Measurements from ENCODE around the gene SORBS2. TPM values are rescaled to one million over a fixed set of nuclear protein-coding genes. Genes with fewer than 3 reads are reported as not detected.

SORBS2 gene
- total and polyA plus RNA-seq, 2 donors (not counting 1 experiment from before 2014, with no cell fraction given), result 0.33 to 3.0 TPM

- H3K36me3 ChIP-seq (ENCODE audit: control insufficient read depth, insufficient read depth, low read length), result no peaks in the 10 kb centered on the region
Observed at GRCh38 chr4:185625503-185625902, 186.5 kb downstream of the SORBS2 start.

GRCh38 chr4:185624259-185624589 lies 187.8 kb downstream of the SORBS2 start:
- Histone ChIP-seq H3K4me2 (ENCODE audit: extremely low read depth, insufficient read depth, low read length) (no peak overlapping the region), H4K20me1 (ENCODE audit: control insufficient read depth, extremely low read depth, insufficient read depth, low read length) (no peaks in the 10 kb centered on the region), H3K27ac (ENCODE audit: insufficient read depth, low read length) (no peak overlapping the region), H3K27me3 (ENCODE audit: control insufficient read depth, insufficient read depth, low read length) (no peaks in the 10 kb centered on the region), H2AFZ (ENCODE audit: low read length) (no peak overlapping the region), H3K36me3 (ENCODE audit: control insufficient read depth, insufficient read depth, low read length) (no peaks in the 10 kb centered on the region), H3K4me3 (replicated peaks in 1 of 4; ENCODE audit: control extremely low read depth in 1 of 4, insufficient read depth in 1 of 4, low read depth in 3 of 4, low read length in 4 of 4) (no peak overlapping the region), H3K9me3 (ENCODE audit: control insufficient read depth, insufficient read depth, low read depth, low read length) (no peaks in the 10 kb centered on the region), H3K9ac (ENCODE audit: insufficient read depth, low read length) (no peak overlapping the region), H3K4me1 (ENCODE audit: control insufficient read depth, extremely low read depth, insufficient read depth, low read length) (no peaks in the 10 kb centered on the region), H3K79me2 (ENCODE audit: control insufficient read depth, insufficient read depth, low read length) (no peaks in the 10 kb centered on the region)
- DNase-seq (ENCODE audit: low read depth in 2 of 2), result no peak
- no peak for TF ChIP-seq EZH2 (IDR thresholded peaks at IDR 0.05; ENCODE audit: low read length, missing control alignments)
- no peak for TF ChIP-seq CTCF (conservative IDR thresholded peaks at IDR 0.05 in 1 of 2, IDR thresholded peaks at IDR 0.05 in 1 of 2; ENCODE audit: low read depth in 1 of 2, low read length in 2 of 2)

More at GRCh38 chr4:185625503-185625902, 186.5 kb downstream of the SORBS2 start:
- no peak overlapping the region for H3K4me3 ChIP-seq (replicated peaks in 1 of 4; ENCODE audit: control extremely low read depth in 1 of 4, insufficient read depth in 1 of 4, low read depth in 3 of 4, low read length in 4 of 4)
- no peak overlapping the region for H3K27ac ChIP-seq (ENCODE audit: insufficient read depth, low read length)
- H4K20me1 ChIP-seq (ENCODE audit: control insufficient read depth, extremely low read depth, insufficient read depth, low read length), result no peaks in the 10 kb centered on the region
- H3K9me3 ChIP-seq (ENCODE audit: control insufficient read depth, insufficient read depth, low read depth, low read length), result no peaks in the 10 kb centered on the region
- no peak for TF ChIP-seq EZH2 (IDR thresholded peaks at IDR 0.05; ENCODE audit: low read length, missing control alignments)
- TF ChIP-seq CTCF (conservative IDR thresholded peaks at IDR 0.05 in 1 of 2, IDR thresholded peaks at IDR 0.05 in 1 of 2; ENCODE audit: low read depth in 1 of 2, low read length in 2 of 2), result no peak
- H2AFZ ChIP-seq (ENCODE audit: low read length), result no peak overlapping the region
- DNase-seq (ENCODE audit: low read depth in 2 of 2), result no peak
- no peak overlapping the region for H3K4me2 ChIP-seq (ENCODE audit: extremely low read depth, insufficient read depth, low read length)
- H3K9ac ChIP-seq (ENCODE audit: insufficient read depth, low read length), result no peak overlapping the region
- no peaks in the 10 kb centered on the region for H3K4me1 ChIP-seq (ENCODE audit: control insufficient read depth, extremely low read depth, insufficient read depth, low read length)
- no peaks in the 10 kb centered on the region for H3K27me3 ChIP-seq (ENCODE audit: control insufficient read depth, insufficient read depth, low read length)
- H3K79me2 ChIP-seq (ENCODE audit: control insufficient read depth, insufficient read depth, low read length), result no peaks in the 10 kb centered on the region

- Histone ChIP-seq H3K36me3 (ENCODE audit: control insufficient read depth, insufficient read depth, low read length) (no peaks in the 10 kb centered on the region), H2AFZ (ENCODE audit: low read length) (no peak overlapping the region), H4K20me1 (ENCODE audit: control insufficient read depth, extremely low read depth, insufficient read depth, low read length) (no peaks in the 10 kb centered on the region), H3K27ac (ENCODE audit: insufficient read depth, low read length) (no peak overlapping the region), H3K9ac (ENCODE audit: insufficient read depth, low read length) (no peak overlapping the region), H3K27me3 (ENCODE audit: control insufficient read depth, insufficient read depth, low read length) (no peaks in the 10 kb centered on the region), H3K9me3 (ENCODE audit: control insufficient read depth, insufficient read depth, low read depth, low read length) (no peaks in the 10 kb centered on the region), H3K79me2 (ENCODE audit: control insufficient read depth, insufficient read depth, low read length) (no peaks in the 10 kb centered on the region), H3K4me2 (ENCODE audit: extremely low read depth, insufficient read depth, low read length) (no peak overlapping the region), H3K4me1 (ENCODE audit: control insufficient read depth, extremely low read depth, insufficient read depth, low read length) (no peaks in the 10 kb centered on the region), H3K4me3 (replicated peaks in 1 of 4; ENCODE audit: control extremely low read depth in 1 of 4, insufficient read depth in 1 of 4, low read depth in 3 of 4, low read length in 4 of 4) (no peak overlapping the region)
- no peak for DNase-seq (ENCODE audit: low read depth in 2 of 2)
- no peak for TF ChIP-seq CTCF (conservative IDR thresholded peaks at IDR 0.05 in 1 of 2, IDR thresholded peaks at IDR 0.05 in 1 of 2; ENCODE audit: low read depth in 1 of 2, low read length in 2 of 2)
- TF ChIP-seq EZH2 (IDR thresholded peaks at IDR 0.05; ENCODE audit: low read length, missing control alignments), result no peak
Observed at GRCh38 chr4:185623444-185624258, 188.3 kb downstream of the SORBS2 start.

Data from fibroblast of lung (primary cell).